Gastrocnemius medialis (tissue), 4 donors: ENCODE measurements around the gene SFXN5. TPM values are rescaled to one million over a fixed set of nuclear protein-coding genes. Genes with fewer than 3 reads are reported as not detected.

Source experiments
- ATAC-seq, 2 donors: fragments of 150-250 bp; one replicate each; pipeline ENCODE4 v1.9.1; 2016
- DNase-seq, 2 donors: peaks; one replicate each; pipeline ENCODE4 v3.0.0-alpha.2; 2019
- H3K27ac ChIP-seq, 4 donors: fragments of 200-600 bp; sonication (generic); 1 replicate in 1 of 4; 2 replicates in 3 of 4; pipeline ENCODE4 v1.5.1; 2016 to 2018; ENCODE audit warnings: mild to moderate bottlenecking in 2 of 4, moderate library complexity in 1 of 4
- H3K27me3 ChIP-seq, 3 donors: fragments of 200-600 bp; sonication (generic) in 2 of 3; 1 replicate in 1 of 3; 2 replicates in 2 of 3; pipeline versions ENCODE4 v1.5.1 to v1.6.0; 2016 to 2019; ENCODE audit warnings: mild to moderate bottlenecking in 1 of 3, moderate library complexity in 1 of 3
- H3K36me3 ChIP-seq, 2 donors: fragments of 200-600 bp; sonication (generic) in 1 of 2; one replicate each; pipeline ENCODE4 v1.5.1; 2017 to 2018
- H3K4me1 ChIP-seq, 2 donors: fragments of 200-600 bp; sonication (generic) in 1 of 2; one replicate each; pipeline ENCODE4 v1.5.1; 2016 to 2017; ENCODE audit warnings: mild to moderate bottlenecking in 2 of 2
- H3K4me3 ChIP-seq, 4 donors: fragments of 200-600 bp; sonication (generic) in 3 of 4; 1 replicate in 1 of 4; 2 replicates in 3 of 4; pipeline ENCODE4 v1.5.1; 2016 to 2019; ENCODE audit warnings: mild to moderate bottlenecking in 2 of 4
- H3K9me3 ChIP-seq, 3 donors: fragments of 200-600 bp; sonication (generic) in 2 of 3; 1 replicate in 1 of 3; 2 replicates in 2 of 3; pipeline ENCODE4 v1.5.1; 2016 to 2019
- CTCF ChIP-seq, 5 experiments: fragments of 450-650 bp in 3 of 5; fragments of 200-600 bp in 2 of 5; sonication (generic) in 2 of 5; IDR thresholded peaks in 4 of 5; conservative IDR thresholded peaks in 1 of 5; 1 replicate in 4 of 5; 2 replicates in 1 of 5; pipeline ENCODE4 v1.5.1; 2016 to 2019; ENCODE audit warnings: antibody characterized with exemption in 5 of 5, mild to moderate bottlenecking in 3 of 5, moderate library complexity in 3 of 5
- POLR2A ChIP-seq, 2 donors: fragments of 450-650 bp; IDR thresholded peaks; one replicate each; pipeline ENCODE4 v1.6.1; 2017; ENCODE audit warnings: antibody characterized with exemption in 2 of 2, mild to moderate bottlenecking in 2 of 2, moderate library complexity in 2 of 2
- in situ Hi-C, 4 donors: fragments of 200-750 bp; cut with MboI; loops; one replicate each; pipeline versions ENCODE4 v1.15.0 to v1.8.0; 2017; ENCODE audit warnings: low sequenced_read_pairs in 4 of 4
- intact Hi-C: fragments of 100-400 bp; cut with DNase I; formaldehyde crosslinking; loops from one replicate; pipeline ENCODE4 v1.15.1; 2023; ENCODE audit warnings: low total_unique reads
- total RNA-seq, 4 donors: library from RNA; depleted of rRNA; stranded (reverse); fragments of >200 nt; gene quantifications; one replicate each; pipeline versions ENCODE4 v1.1.0 to v1.2.3, GENCODE V29; 2016

Gene SFXN5
- total RNA-seq, 4 donors from 2014 or later: 6.8 to 22.7 (median 9.1) TPM

- TF ChIP-seq CTCF (IDR thresholded peaks at IDR 0.05 in 4 of 5, conservative IDR thresholded peaks at IDR 0.05 in 1 of 5): no peak
- no peak for TF ChIP-seq POLR2A (IDR thresholded peaks at IDR 0.05)
- DNase-seq (no peak), ATAC-seq (no peak)
- in situ Hi-C loops: no loop called here
- no peaks in the 10 kb centered on the region for H3K9me3 ChIP-seq
- H3K36me3 ChIP-seq: peaks cover 0 to 16% of the 10 kb centered on the region in 2 donors
- no peak overlapping the region for H3K4me3 ChIP-seq
- H3K4me1 ChIP-seq: no peaks in the 10 kb centered on the region
- H3K27ac ChIP-seq: no peak overlapping the region
- no peaks in the 10 kb centered on the region for H3K27me3 ChIP-seq
- intact Hi-C loops: no loop called here
Measured at GRCh38 chr2:72963423-72964145, 107.9 kb downstream of the SFXN5 start.

- TF ChIP-seq POLR2A (IDR thresholded peaks at IDR 0.05) (no peak), CTCF (IDR thresholded peaks at IDR 0.05 in 4 of 5, conservative IDR thresholded peaks at IDR 0.05 in 1 of 5) (no peak)
- ATAC-seq: no peak
- Histone ChIP-seq H3K27ac (no peak overlapping the region), H3K27me3 (no peaks in the 10 kb centered on the region), H3K4me3 (no peak overlapping the region), H3K9me3 (no peaks in the 10 kb centered on the region), H3K36me3 (peaks cover 0 to 16% of the 10 kb centered on the region in 2 donors), H3K4me1 (no peaks in the 10 kb centered on the region)
- in situ Hi-C loops: no loop called here
- intact Hi-C loops: no loop called here
- no peak for DNase-seq
Measured at GRCh38 chr2:72962911-72963310, 108.6 kb downstream of the SFXN5 start.

GRCh38 chr2:72961853-72962468 is 109.6 kb downstream of the SFXN5 start:
- no peaks in the 10 kb centered on the region for H3K9me3 ChIP-seq
- TF ChIP-seq POLR2A (IDR thresholded peaks at IDR 0.05): no peak
- TF ChIP-seq CTCF (IDR thresholded peaks at IDR 0.05 in 4 of 5, conservative IDR thresholded peaks at IDR 0.05 in 1 of 5): no peak
- H3K36me3 ChIP-seq: peaks cover 0 to 14% of the 10 kb centered on the region in 2 donors
- no peak overlapping the region for H3K27ac ChIP-seq
- DNase-seq (no peak), ATAC-seq (no peak)
- H3K4me3 ChIP-seq: no peak overlapping the region
- H3K4me1 ChIP-seq: no peaks in the 10 kb centered on the region
- intact Hi-C loops (no loop called here), in situ Hi-C loops (no loop called here)
- H3K27me3 ChIP-seq: no peaks in the 10 kb centered on the region

- Histone ChIP-seq H3K36me3 (peaks cover 0 to 6% of the 10 kb centered on the region in 2 donors), H3K4me3 (no peak overlapping the region), H3K9me3 (no peaks in the 10 kb centered on the region), H3K27me3 (no peaks in the 10 kb centered on the region), H3K27ac (no peak overlapping the region), H3K4me1 (no peaks in the 10 kb centered on the region)
- DNase-seq (no peak), ATAC-seq (no peak)
- TF ChIP-seq CTCF (IDR thresholded peaks at IDR 0.05 in 4 of 5, conservative IDR thresholded peaks at IDR 0.05 in 1 of 5) (no peak), POLR2A (IDR thresholded peaks at IDR 0.05) (no peak)
- in situ Hi-C loops (no loop called here), intact Hi-C loops (no loop called here)
Measured at GRCh38 chr2:72961036-72961720, 110.3 kb downstream of the SFXN5 start.
